Endothelial cell of umbilical vein (primary cell): Measurements from ENCODE around the gene FOXE1. TPM values are rescaled to one million over a fixed set of nuclear protein-coding genes. Genes with fewer than 3 reads are reported as not detected.

ENCODE experiments used
- BruUV-seq: library from RNA; stranded (reverse); fragments of 400-500 nt; replicated peaks from 2 replicates; lab custom pipeline; 2021; lab: Mats Ljungman, UMichigan
- CTCF ChIA-PET: fragments of 300-600, 350-600 bp; sonication (Branson Sonifier 250); formaldehyde crosslinking; loops from one replicate; lab custom pipeline; 2021; ENCODE audit warnings: antibody characterized with exemption, inconsistent platforms; lab: Charles Lee
- POLR2A ChIA-PET: fragments of 300-600, 350-600 bp; sonication (Branson Sonifier 250); formaldehyde crosslinking; loops from one replicate; lab custom pipeline; 2021; ENCODE audit warnings: antibody characterized with exemption, inconsistent platforms; lab: Charles Lee
- DNase-seq: peaks from one replicate; pipeline ENCODE4 v3.0.0-alpha.2; 2011; ENCODE audit warnings: low read depth, low spot score
- FAIRE-seq: peaks from 2 replicates; lab custom pipeline; 2011; peaks lifted over from hg19 to GRCh38; lab: Jason Lieb, UNC
- H2AFZ ChIP-seq: 2 replicates; pipeline ENCODE4 v1.6.0; 2012; ENCODE audit warnings: low read depth, low read length, control low read depth, inconsistent platforms
- H3K27ac ChIP-seq: 2 replicates; pipeline ENCODE4 v1.5.1; 2011; ENCODE audit warnings: low read depth, mild to moderate bottlenecking, control low read depth, low read length, moderate library complexity; ENCODE audit not compliant: insufficient read depth
- H3K27me3 ChIP-seq, 2 experiments: 2 replicates each; pipeline versions ENCODE4 v1.6.0 to v1.6.1; 2011; ENCODE audit warnings: low read length in 2 of 2, mixed read lengths in 1 of 2; ENCODE audit not compliant: control insufficient read depth in 2 of 2, insufficient read depth in 2 of 2
- H3K36me3 ChIP-seq, 2 experiments: 2 replicates in 1 of 2; 3 replicates in 1 of 2; pipeline ENCODE4 v1.5.1; 2011; ENCODE audit warnings: low read length in 2 of 2, mild to moderate bottlenecking in 1 of 2, moderate library complexity in 1 of 2; ENCODE audit not compliant: control insufficient read depth in 2 of 2, insufficient read depth in 2 of 2; ENCODE audit errors: extremely low read depth in 1 of 2
- H3K4me1 ChIP-seq: 3 replicates; pipeline ENCODE4 v1.5.1; 2011; ENCODE audit warnings: mild to moderate bottlenecking, low read length; ENCODE audit not compliant: control insufficient read depth, insufficient read depth; ENCODE audit errors: extremely low read depth
- H3K4me2 ChIP-seq: 2 replicates; pipeline ENCODE4 v1.6.1; 2011; ENCODE audit warnings: low read length, control low read depth, mixed read lengths; ENCODE audit not compliant: insufficient read depth
- H3K4me3 ChIP-seq, 3 experiments: fragments of 200-600 bp in 1 of 3; sonication (generic), shearing (Covaris generic) in 1 of 3; replicated peaks in 1 of 3; 2 replicates each; pipeline ENCODE4 v1.5.1; 2011 to 2016; ENCODE audit warnings: control low read depth in 3 of 3, low read length in 3 of 3, mild to moderate bottlenecking in 2 of 3, inconsistent platforms in 1 of 3, low read depth in 1 of 3, moderate library complexity in 1 of 3; ENCODE audit not compliant: insufficient read depth in 1 of 3
- H3K79me2 ChIP-seq: 2 replicates; pipeline ENCODE4 v1.6.0; 2012; ENCODE audit warnings: low read length, inconsistent platforms; ENCODE audit not compliant: control insufficient read depth, insufficient read depth
- H3K9ac ChIP-seq: replicated peaks from 2 replicates; pipeline ENCODE3; 2011; ENCODE audit warnings: low read length, control low read depth; ENCODE audit not compliant: insufficient read depth; ENCODE audit errors: extremely low read depth
- H3K9me1 ChIP-seq: replicated peaks from 3 replicates; pipeline ENCODE4 v1.6.0; 2011; ENCODE audit warnings: mild to moderate bottlenecking, low read length; ENCODE audit not compliant: control insufficient read depth, insufficient read depth; ENCODE audit errors: extremely low read depth
- H3K9me3 ChIP-seq: replicated peaks from 2 replicates; pipeline ENCODE4 v1.5.1; 2012; ENCODE audit warnings: low read length, inconsistent platforms; ENCODE audit not compliant: control insufficient read depth, insufficient read depth
- H4K20me1 ChIP-seq: replicated peaks from 2 replicates; pipeline ENCODE3; 2011; ENCODE audit warnings: mild to moderate bottlenecking, low read length; ENCODE audit not compliant: control insufficient read depth, insufficient read depth; ENCODE audit errors: extremely low read depth
- EZH2 ChIP-seq: IDR thresholded peaks from 2 replicates; pipeline ENCODE4 v1.6.1; 2012; ENCODE audit warnings: borderline replicate concordance, low read depth, mild to moderate bottlenecking, moderate library complexity, low read length, inconsistent platforms; ENCODE audit not compliant: severe bottlenecking
- FOS ChIP-seq: IDR thresholded peaks from 2 replicates; pipeline ENCODE4 v1.6.1; 2011; ENCODE audit warnings: mild to moderate bottlenecking, low read length, moderate library complexity, borderline replicate concordance; ENCODE audit not compliant: insufficient read depth
- GATA2 ChIP-seq: IDR thresholded peaks from 2 replicates; pipeline ENCODE4 v1.7.0; 2011; ENCODE audit warnings: low read depth, mild to moderate bottlenecking, moderate library complexity, mixed read lengths, low read length; ENCODE audit not compliant: insufficient read length, insufficient read depth
- JUN ChIP-seq: IDR thresholded peaks from 2 replicates; pipeline ENCODE4 v1.6.1; 2011; ENCODE audit warnings: borderline replicate concordance, low read depth; ENCODE audit not compliant: insufficient read length, insufficient read depth
- MYC ChIP-seq: IDR thresholded peaks from one replicate; pipeline ENCODE4 v1.6.1; 2011; ENCODE audit warnings: mild to moderate bottlenecking, low read depth, low read length
- POLR2A ChIP-seq: IDR thresholded peaks from 2 replicates; pipeline ENCODE4 v1.6.1; 2012; ENCODE audit warnings: low read depth, mild to moderate bottlenecking, control low read depth, low read length
- POLR2AphosphoS5 ChIP-seq: IDR thresholded peaks from 2 replicates; pipeline ENCODE4 v1.6.1; 2012; ENCODE audit warnings: low read depth, mild to moderate bottlenecking, control low read depth, low read length, moderate library complexity; ENCODE audit not compliant: insufficient read depth
- dilution Hi-C: fragments of 300-500 bp; cut with MboI; formaldehyde crosslinking; loops from one replicate; pipeline ENCODE4 v1.15.0; 2019; ENCODE audit warnings: low sequenced_read_pairs; ENCODE audit not compliant: extremely low pct_ligation_motif_present
- intact Hi-C: fragments of 100-400 bp; cut with micrococcal nuclease; formaldehyde crosslinking; loops from one replicate; pipeline ENCODE4 v1.10.0; 2022
- polyA plus RNA-seq, 4 experiments: library from polyadenylated mRNA; depleted of rRNA in 3 of 4; stranded (reverse) in 3 of 4; unstranded in 1 of 4; fragments of >200 nt; gene quantifications; 2 replicates each; pipeline versions ENCODE4 v1.2.1 to v1.2.3, GENCODE V29; 2011 to 2012; ENCODE audit warnings: missing spikeins in 1 of 4
- total RNA-seq: library from RNA; stranded (reverse); gene quantifications from 2 replicates; pipeline ENCODE4 v1.2.3, GENCODE V29; 2021
- TF ChIP-seq, protein P1 (sequence below), 2 donors: IDR thresholded peaks; 1 replicate in 1 of 2; 2 replicates in 1 of 2; pipeline ENCODE4 v1.5.1; 2011; ENCODE audit warnings: low read length in 2 of 2, mild to moderate bottlenecking in 2 of 2, moderate library complexity in 2 of 2, control low read depth in 1 of 2, inconsistent platforms in 1 of 2, low read depth in 1 of 2; ENCODE audit not compliant: insufficient read depth in 1 of 2; ENCODE audit errors: extremely low read depth in 1 of 2
- TF ChIP-seq, protein P2 (sequence below): IDR thresholded peaks from 2 replicates; pipeline ENCODE4 v1.6.1; 2011; ENCODE audit not compliant: insufficient read depth, insufficient read length

FOXE1 gene
- total and polyA plus RNA-seq, 2 donors (not counting 3 experiments of a cell fraction or from before 2014, with no cell fraction given) = not detected

DNA sequence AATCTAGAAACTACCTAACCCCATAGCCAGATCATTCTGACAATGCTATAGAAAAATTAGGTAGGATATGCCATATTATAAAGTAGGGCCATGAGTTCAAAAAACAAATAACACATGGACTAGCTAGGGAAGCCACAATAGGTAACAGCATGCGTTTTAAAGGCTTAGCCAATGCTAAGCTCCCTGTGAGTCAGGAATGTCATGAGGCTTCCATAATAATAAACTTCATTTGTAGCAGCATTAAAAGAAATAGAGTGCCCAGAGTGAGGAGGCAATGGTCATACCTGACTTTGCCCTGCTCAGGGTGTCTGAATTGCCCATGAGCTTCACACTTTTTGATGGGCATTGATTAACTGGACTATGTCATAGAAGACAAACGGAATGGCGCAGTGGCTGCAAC, 15.8 kb downstream of the FOXE1 start:
- intact Hi-C loops (no loop called here), dilution Hi-C loops (no loop called here)
- ChIA-PET CTCF (interaction anchor here (0.8 to 2.1 kb wide), 3 partner anchors 21 to 32 kb away, joined by 3 to 10 read pairs (median 3); no protein-coding TSS in a partner anchor), POLR2A (no interaction called here)
- no peak overlapping the region for H3K4me3 ChIP-seq
- no peaks in the 10 kb centered on the region for H3K9me1 ChIP-seq
- no peaks in the 10 kb centered on the region for H3K79me2 ChIP-seq
- FAIRE-seq (no peak), DNase-seq (no peak)
- no peaks in the 10 kb centered on the region for H3K4me1 ChIP-seq
- no peak overlapping the region for H3K4me2 ChIP-seq
- no peak overlapping the region for H3K9ac ChIP-seq
- no TSS peak for BruUV-seq
- H4K20me1 ChIP-seq = no peaks in the 10 kb centered on the region
- no peak overlapping the region for H3K27ac ChIP-seq
- TF ChIP-seq MYC (no peak), FOS (no peak), GATA2 (no peak), POLR2AphosphoS5 (no peak), POLR2A (no peak), EZH2 (no peak), JUN (no peak)
- TF ChIP-seq, protein P1, sequence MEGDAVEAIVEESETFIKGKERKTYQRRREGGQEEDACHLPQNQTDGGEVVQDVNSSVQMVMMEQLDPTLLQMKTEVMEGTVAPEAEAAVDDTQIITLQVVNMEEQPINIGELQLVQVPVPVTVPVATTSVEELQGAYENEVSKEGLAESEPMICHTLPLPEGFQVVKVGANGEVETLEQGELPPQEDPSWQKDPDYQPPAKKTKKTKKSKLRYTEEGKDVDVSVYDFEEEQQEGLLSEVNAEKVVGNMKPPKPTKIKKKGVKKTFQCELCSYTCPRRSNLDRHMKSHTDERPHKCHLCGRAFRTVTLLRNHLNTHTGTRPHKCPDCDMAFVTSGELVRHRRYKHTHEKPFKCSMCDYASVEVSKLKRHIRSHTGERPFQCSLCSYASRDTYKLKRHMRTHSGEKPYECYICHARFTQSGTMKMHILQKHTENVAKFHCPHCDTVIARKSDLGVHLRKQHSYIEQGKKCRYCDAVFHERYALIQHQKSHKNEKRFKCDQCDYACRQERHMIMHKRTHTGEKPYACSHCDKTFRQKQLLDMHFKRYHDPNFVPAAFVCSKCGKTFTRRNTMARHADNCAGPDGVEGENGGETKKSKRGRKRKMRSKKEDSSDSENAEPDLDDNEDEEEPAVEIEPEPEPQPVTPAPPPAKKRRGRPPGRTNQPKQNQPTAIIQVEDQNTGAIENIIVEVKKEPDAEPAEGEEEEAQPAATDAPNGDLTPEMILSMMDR (IDR thresholded peaks at IDR 0.05; ENCODE audit: extremely low read depth in 1 of 2, insufficient read depth in 1 of 2, low read depth in 1 of 2, low read length in 2 of 2) = no peak
- TF ChIP-seq, protein P2, sequence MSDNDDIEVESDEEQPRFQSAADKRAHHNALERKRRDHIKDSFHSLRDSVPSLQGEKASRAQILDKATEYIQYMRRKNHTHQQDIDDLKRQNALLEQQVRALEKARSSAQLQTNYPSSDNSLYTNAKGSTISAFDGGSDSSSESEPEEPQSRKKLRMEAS = no peak
- no peak overlapping the region for H2AFZ ChIP-seq
- no peaks in the 10 kb centered on the region for H3K36me3 ChIP-seq
- H3K27me3 ChIP-seq = peaks cover 9 to 15% of the 10 kb centered on the region in 2 experiments
- no peaks in the 10 kb centered on the region for H3K9me3 ChIP-seq
